GM23338 (cell line): ENCODE data around the gene CHAD. TPM values are rescaled to one million over a fixed set of nuclear protein-coding genes. Genes with fewer than 3 reads are reported as not detected.

Experiments
- CREB1 ChIP-seq: fragments of 250-450 bp; sonication (Bioruptor Pico); IDR thresholded peaks from 2 replicates; pipeline ENCODE4 v1.5.0; 2020; ENCODE audit warnings: low read depth, mild to moderate bottlenecking, moderate library complexity
- CTCF ChIP-seq, 2 experiments: fragments of 200-600 bp in 1 of 2; sonication (generic) in 1 of 2; conservative IDR thresholded peaks; 2 replicates each; pipeline versions ENCODE4 v1.5.1 to v1.6.1; 2016 to 2017; ENCODE audit warnings: antibody characterized with exemption in 2 of 2, low read depth in 2 of 2, mild to moderate bottlenecking in 2 of 2, moderate library complexity in 1 of 2
- ETS1 ChIP-seq: IDR thresholded peaks from 2 replicates; pipeline ENCODE4 v1.6.1; 2016; ENCODE audit warnings: antibody characterized with exemption
- EZH2phosphoT487 ChIP-seq: fragments of 200-600 bp; sonication (generic); IDR thresholded peaks from one replicate; pipeline ENCODE4 v1.8.1; 2018; ENCODE audit warnings: antibody characterized with exemption; ENCODE audit not compliant: unreplicated experiment
- JUNB ChIP-seq: IDR thresholded peaks from one replicate; pipeline ENCODE4 v1.6.1; 2016; ENCODE audit warnings: antibody characterized with exemption; ENCODE audit not compliant: unreplicated experiment
- REST ChIP-seq: IDR thresholded peaks from one replicate; pipeline ENCODE4 v1.6.1; 2018; ENCODE audit warnings: antibody characterized with exemption; ENCODE audit not compliant: unreplicated experiment
- STAT1 ChIP-seq: IDR thresholded peaks from one replicate; pipeline ENCODE4 v1.6.1; 2016; ENCODE audit warnings: antibody characterized with exemption; ENCODE audit not compliant: unreplicated experiment
- ZNF114 ChIP-seq: fragments of 250-450 bp; sonication (Bioruptor Pico); IDR thresholded peaks from 2 replicates; pipeline ENCODE4 v1.5.0; 2020; ENCODE audit warnings: mild to moderate bottlenecking, moderate library complexity
- ZNF462 ChIP-seq: fragments of 250-450 bp; sonication (Bioruptor Pico); IDR thresholded peaks from 2 replicates; pipeline ENCODE4 v1.5.0; 2020; ENCODE audit warnings: mild to moderate bottlenecking, moderate library complexity
- polyA plus RNA-seq: library from polyadenylated mRNA; unstranded; fragments of >200 nt; fragmentation: Nextera tagmentation; extraction: Ambion mirVana; gene quantifications from 2 replicates; pipeline ENCODE4 v1.2.1, GENCODE V29; 2016
- total RNA-seq: library from RNA; depleted of rRNA; stranded (reverse); fragments of >200 nt; shearing (Covaris generic); gene quantifications from 2 replicates; pipeline ENCODE4 v1.2.3, GENCODE V29; 2014

Gene CHAD
- total and polyA plus RNA-seq, 2 experiments from 2014 or later: 0.18 TPM; not detected in 1

- TF ChIP-seq ZNF462 (CRISPR knock-in tag) (no peak), EZH2phosphoT487 (no peak), STAT1 (no peak), ETS1 (no peak), JUNB (no peak), REST (no peak), CREB1 (CRISPR knock-in tag) (no peak), CTCF (conservative IDR thresholded peaks at IDR 0.05; ENCODE audit: low read depth in 2 of 2) (no peak), ZNF114 (CRISPR knock-in tag) (no peak)
These were observed 36.4 kb downstream of the CHAD start (continued) for GRCh38 chr17:50432125-50432762.
